A549 (cell line): ENCODE results near the gene NGEF.

Experiments
- CEBPB ChIP-seq, 2 experiments: fragments of >200 bp in 1 of 2; sonication (Bioruptor Twin) in 1 of 2; formaldehyde crosslinking in 1 of 2; IDR thresholded peaks; 2 replicates each; pipeline ENCODE4 v1.6.1; 2012 to 2016
- CTCF ChIP-seq: fragments of >200 bp; sonication (Bioruptor Twin); formaldehyde crosslinking; IDR thresholded peaks from 3 replicates; pipeline ENCODE4 v1.5.1; 2016
- ESRRA ChIP-seq: fragments of 150-350 bp; IDR thresholded peaks from 2 replicates; pipeline ENCODE4 v1.6.1; 2014; ENCODE audit warnings: mild to moderate bottlenecking, low read length, borderline replicate concordance
- JUN ChIP-seq, 2 experiments: fragments of >200 bp; sonication (Bioruptor Twin); formaldehyde crosslinking; IDR thresholded peaks; 2 replicates in 1 of 2; 3 replicates in 1 of 2; pipeline ENCODE4 v1.6.1; 2016 to 2017
- KDM1A ChIP-seq: fragments of 200-600 bp; sonication (generic); IDR thresholded peaks from 2 replicates; pipeline ENCODE4 v1.6.1; 2016; ENCODE audit warnings: low read depth, mild to moderate bottlenecking
- MAFK ChIP-seq: fragments of 450-650 bp; IDR thresholded peaks from 2 replicates; pipeline ENCODE4 v1.6.1; 2014; ENCODE audit not compliant: partially characterized antibody
- PHF8 ChIP-seq: fragments of 200-600 bp; sonication (generic); IDR thresholded peaks from 2 replicates; pipeline ENCODE4 v1.6.1; 2016; ENCODE audit warnings: low read depth, mild to moderate bottlenecking, antibody characterized with exemption, moderate library complexity, borderline replicate concordance
- POLR2AphosphoS2 ChIP-seq: conservative IDR thresholded peaks from 2 replicates; pipeline ENCODE4 v1.6.1; 2012; ENCODE audit warnings: low read length, improper control_type of control experiment, inconsistent platforms
- REST ChIP-seq: fragments of 200-600 bp; sonication (generic); IDR thresholded peaks from 2 replicates; pipeline ENCODE4 v1.6.1; 2016; ENCODE audit warnings: antibody characterized with exemption, mild to moderate bottlenecking, moderate library complexity
- RNF2 ChIP-seq: fragments of 200-600 bp; sonication (generic); IDR thresholded peaks from 2 replicates; pipeline ENCODE4 v1.6.1; 2016; ENCODE audit warnings: low read depth, mild to moderate bottlenecking, antibody characterized with exemption, moderate library complexity, borderline replicate concordance
- TF ChIP-seq, protein P1 (sequence below): IDR thresholded peaks from 2 replicates; pipeline ENCODE4 v1.6.1; 2012

DNA sequence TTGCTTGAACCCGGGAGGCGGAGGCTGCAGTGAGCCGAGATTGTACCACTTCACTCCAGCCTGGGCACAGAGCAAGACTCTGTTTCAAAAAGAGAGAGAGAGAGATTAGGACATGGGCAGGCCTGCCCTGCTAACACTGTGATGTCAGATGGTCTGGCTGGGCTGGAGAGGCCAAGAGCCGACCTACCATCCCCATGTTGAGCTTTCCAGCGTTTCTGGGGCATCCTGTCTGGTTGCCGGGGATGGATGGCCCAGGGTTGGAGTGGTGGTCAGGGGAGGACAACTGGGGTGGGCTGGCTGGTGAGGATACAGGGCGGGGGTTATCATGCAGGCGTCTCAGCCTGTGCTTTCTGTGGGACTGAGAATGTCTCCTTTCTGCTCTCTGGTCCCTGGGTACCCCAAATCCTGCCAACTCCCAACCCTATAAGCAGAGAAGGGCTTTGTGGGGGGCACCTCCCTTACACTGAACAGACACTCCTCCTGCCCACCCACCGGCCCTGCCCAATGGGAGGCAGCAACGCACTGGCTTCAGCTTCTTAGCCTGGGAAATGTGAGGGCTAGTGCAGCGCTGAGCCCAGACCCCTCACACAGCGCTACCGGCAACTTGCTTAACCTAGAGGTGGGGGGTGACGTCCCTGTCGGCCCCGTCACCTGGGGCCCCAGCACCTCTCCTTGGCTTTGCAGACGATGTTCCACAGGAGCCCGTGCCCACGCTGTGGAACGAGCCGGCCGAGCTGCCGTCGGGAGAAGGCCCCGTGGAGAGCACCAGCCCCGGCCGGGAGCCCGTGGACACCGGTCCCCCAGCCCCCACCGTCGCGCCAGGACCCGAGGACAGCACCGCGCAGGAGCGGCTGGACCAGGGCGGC lies 137.6 kb downstream of the NGEF start:
- TF ChIP-seq REST (no peak), CTCF (no peak), ESRRA (no peak), JUN (IDR thresholded peaks at IDR 0.05) (peak in 1 of 2 experiments; percentile 44; a peak in 1 of 5 replicates), CEBPB (IDR thresholded peaks at IDR 0.05) (no peak), PHF8 (no peak), KDM1A (no peak), MAFK (no peak), RNF2 (no peak), POLR2AphosphoS2 (no peak)
- TF ChIP-seq, protein P1, sequence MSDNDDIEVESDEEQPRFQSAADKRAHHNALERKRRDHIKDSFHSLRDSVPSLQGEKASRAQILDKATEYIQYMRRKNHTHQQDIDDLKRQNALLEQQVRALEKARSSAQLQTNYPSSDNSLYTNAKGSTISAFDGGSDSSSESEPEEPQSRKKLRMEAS, result no peak
